Mesothelial cell of epicardium (in vitro differentiated cells): Measurements from ENCODE around the gene GALNT15. TPM values are rescaled to one million over a fixed set of nuclear protein-coding genes. Genes with fewer than 3 reads are reported as not detected.

Experiments used
- DNase-seq, 2 experiments: peaks; one replicate each; pipeline ENCODE4 v3.0.0; 2021; ENCODE audit warnings: low spot score in 2 of 2; ENCODE audit not compliant: unreplicated experiment in 2 of 2
- H3K27ac Mint-ChIP-seq: 2 replicates; pipeline ENCODE4 v1.8.0; 2021; ENCODE audit warnings: mixed read lengths
- H3K27me3 Mint-ChIP-seq: 2 replicates; pipeline ENCODE4 v1.8.0; 2021; ENCODE audit warnings: low read depth, mixed read lengths
- H3K36me3 Mint-ChIP-seq: 2 replicates; pipeline ENCODE4 v1.8.0; 2021; ENCODE audit warnings: mixed read lengths
- H3K4me1 Mint-ChIP-seq: 2 replicates; pipeline ENCODE4 v1.8.0; 2021; ENCODE audit warnings: mixed read lengths
- H3K4me3 Mint-ChIP-seq: 2 replicates; pipeline ENCODE4 v1.8.0; 2021; ENCODE audit warnings: mild to moderate bottlenecking, moderate library complexity, mixed read lengths
- H3K9me3 Mint-ChIP-seq: 2 replicates; pipeline ENCODE4 v1.8.0; 2021; ENCODE audit warnings: mixed read lengths
- total RNA-seq: library from RNA; stranded (reverse); gene quantifications from 3 replicates; pipeline ENCODE4 v1.2.1, GENCODE V29; 2021
- TF ChIP-seq, protein P1 (sequence below): fragments of 200-600 bp; sonication (generic); IDR thresholded peaks from one replicate; pipeline ENCODE4 v1.5.0; 2021; ENCODE audit warnings: antibody characterized with exemption; ENCODE audit not compliant: unreplicated experiment

The GALNT15 gene
- total RNA-seq, 1 donor from 2014 or later: 0.07 TPM

DNA sequence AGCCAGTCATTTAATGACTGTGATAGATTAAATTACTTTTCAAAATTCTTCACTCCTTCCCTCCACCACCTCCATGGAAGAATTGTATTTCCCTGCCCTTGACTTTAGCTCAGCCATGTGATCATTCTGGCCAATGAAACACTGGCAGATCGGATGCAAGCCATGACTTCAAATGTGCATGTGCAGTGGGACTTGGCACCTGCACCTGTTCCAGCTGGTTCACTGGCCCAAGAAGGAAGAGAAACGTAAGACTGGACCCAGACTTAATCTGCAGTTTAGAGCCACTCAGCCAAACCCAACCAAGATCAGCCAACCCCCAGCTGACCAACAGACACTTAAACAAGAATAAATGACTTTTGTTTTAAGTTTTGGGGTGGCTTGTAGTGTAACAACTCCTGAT is 78.5 kb downstream of the GALNT15 start:
- TF ChIP-seq, protein P1, sequence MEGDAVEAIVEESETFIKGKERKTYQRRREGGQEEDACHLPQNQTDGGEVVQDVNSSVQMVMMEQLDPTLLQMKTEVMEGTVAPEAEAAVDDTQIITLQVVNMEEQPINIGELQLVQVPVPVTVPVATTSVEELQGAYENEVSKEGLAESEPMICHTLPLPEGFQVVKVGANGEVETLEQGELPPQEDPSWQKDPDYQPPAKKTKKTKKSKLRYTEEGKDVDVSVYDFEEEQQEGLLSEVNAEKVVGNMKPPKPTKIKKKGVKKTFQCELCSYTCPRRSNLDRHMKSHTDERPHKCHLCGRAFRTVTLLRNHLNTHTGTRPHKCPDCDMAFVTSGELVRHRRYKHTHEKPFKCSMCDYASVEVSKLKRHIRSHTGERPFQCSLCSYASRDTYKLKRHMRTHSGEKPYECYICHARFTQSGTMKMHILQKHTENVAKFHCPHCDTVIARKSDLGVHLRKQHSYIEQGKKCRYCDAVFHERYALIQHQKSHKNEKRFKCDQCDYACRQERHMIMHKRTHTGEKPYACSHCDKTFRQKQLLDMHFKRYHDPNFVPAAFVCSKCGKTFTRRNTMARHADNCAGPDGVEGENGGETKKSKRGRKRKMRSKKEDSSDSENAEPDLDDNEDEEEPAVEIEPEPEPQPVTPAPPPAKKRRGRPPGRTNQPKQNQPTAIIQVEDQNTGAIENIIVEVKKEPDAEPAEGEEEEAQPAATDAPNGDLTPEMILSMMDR: no peak
- no peaks in the 10 kb centered on the region for H3K36me3 Mint-ChIP-seq
- no peaks in the 10 kb centered on the region for H3K27me3 Mint-ChIP-seq
- no peaks in the 10 kb centered on the region for H3K9me3 Mint-ChIP-seq
- DNase-seq: no peak
- H3K4me3 Mint-ChIP-seq: no peak overlapping the region
- H3K27ac Mint-ChIP-seq: no peak overlapping the region
- H3K4me1 Mint-ChIP-seq: no peaks in the 10 kb centered on the region

DNA sequence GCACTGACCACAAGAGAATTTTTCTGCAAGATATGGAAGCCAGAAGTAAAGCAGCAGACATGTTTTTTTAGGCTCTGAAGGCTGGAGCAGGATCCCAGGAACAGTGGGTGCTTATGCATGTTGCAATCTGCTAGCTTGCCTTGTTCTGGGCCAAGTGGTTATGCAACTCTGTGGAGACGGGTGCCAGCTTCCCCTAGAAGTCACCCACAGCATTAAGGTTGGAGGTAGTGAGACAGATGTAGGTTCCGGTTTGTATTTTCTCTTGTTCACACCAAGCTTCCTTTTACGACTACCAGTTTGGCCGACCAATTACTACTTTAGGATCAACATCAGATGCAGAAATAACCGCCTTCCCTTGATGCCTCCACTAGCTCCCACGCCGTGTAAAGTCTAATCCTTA is 79.1 kb downstream of the GALNT15 start:
- no peak for DNase-seq
- Mint-ChIP-seq H3K27ac (no peak overlapping the region), H3K4me3 (no peak overlapping the region), H3K27me3 (no peaks in the 10 kb centered on the region), H3K9me3 (no peaks in the 10 kb centered on the region), H3K36me3 (no peaks in the 10 kb centered on the region), H3K4me1 (no peaks in the 10 kb centered on the region)
- TF ChIP-seq, protein P1: no peak

DNA sequence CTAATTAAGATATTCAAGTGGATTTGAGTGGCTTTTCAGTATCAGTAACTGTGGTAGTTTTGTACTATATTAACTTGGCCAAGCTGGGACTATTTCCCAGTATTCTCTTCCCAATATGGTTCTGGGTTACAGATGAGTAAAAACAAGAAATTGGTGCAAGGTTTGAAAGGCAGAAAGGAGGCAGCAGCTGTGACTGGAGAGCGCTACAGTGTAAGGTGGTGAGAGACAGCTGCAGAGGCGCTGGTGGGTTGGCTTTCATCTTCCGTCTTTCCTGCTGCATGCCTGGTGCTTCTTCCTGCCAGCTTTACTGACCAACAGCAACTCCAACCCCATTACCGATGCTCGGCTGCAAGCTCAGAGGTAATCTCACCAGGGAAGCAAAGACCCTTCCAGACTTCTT is 80.4 kb downstream of the GALNT15 start:
- H3K36me3 Mint-ChIP-seq: peaks cover 3% of the 10 kb centered on the region
- no peak overlapping the region for H3K27ac Mint-ChIP-seq
- H3K27me3 Mint-ChIP-seq: no peaks in the 10 kb centered on the region
- TF ChIP-seq, protein P1: no peak
- DNase-seq: no peak
- H3K4me3 Mint-ChIP-seq: no peak overlapping the region
- H3K9me3 Mint-ChIP-seq: no peaks in the 10 kb centered on the region
- no peaks in the 10 kb centered on the region for H3K4me1 Mint-ChIP-seq

DNA sequence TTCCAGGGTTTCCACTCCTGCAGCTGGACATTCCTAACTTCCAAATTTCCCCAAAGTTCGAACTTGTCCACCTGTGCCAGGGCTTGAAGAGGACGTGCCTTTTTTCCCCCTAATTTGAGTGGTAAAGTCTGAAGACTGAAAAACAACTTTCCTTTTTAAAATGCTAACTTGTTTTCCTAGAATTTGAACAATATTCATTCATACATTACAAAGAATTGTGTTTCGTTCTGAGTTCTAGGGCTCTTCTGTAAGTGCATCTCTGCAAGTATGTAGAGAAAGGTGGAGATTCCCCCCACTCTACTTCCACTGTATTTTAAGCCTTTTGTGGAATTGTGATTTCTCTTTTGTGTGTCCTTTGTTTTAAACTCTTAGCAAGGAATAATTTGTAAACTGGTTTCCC is 80.8 kb downstream of the GALNT15 start:
- H3K27me3 Mint-ChIP-seq: no peaks in the 10 kb centered on the region
- TF ChIP-seq, protein P1: no peak
- no peak overlapping the region for H3K27ac Mint-ChIP-seq
- no peak for DNase-seq
- H3K9me3 Mint-ChIP-seq: no peaks in the 10 kb centered on the region
- H3K4me1 Mint-ChIP-seq: no peaks in the 10 kb centered on the region
- peaks cover 5% of the 10 kb centered on the region for H3K36me3 Mint-ChIP-seq
- no peak overlapping the region for H3K4me3 Mint-ChIP-seq

DNA sequence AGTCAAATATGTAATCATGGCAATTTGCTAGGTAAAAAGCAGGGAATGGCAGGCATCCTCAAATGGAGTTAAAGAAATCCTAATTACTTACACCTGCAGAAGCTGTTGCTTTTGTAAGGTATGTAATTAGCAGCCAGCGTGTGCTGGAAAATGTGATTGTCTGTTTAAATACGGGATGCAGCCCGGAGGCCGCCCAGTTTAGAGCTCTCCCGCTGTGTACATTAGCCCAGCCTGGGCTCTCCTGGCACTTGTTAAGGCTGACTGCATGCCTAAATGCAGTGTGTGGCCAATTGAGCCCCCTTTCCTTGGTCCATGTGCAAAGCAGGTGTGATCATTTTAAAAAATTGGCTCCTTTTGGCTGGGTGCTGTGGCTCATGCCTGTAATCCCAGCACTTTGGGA is 81.2 kb downstream of the GALNT15 start:
- H3K9me3 Mint-ChIP-seq: no peaks in the 10 kb centered on the region
- H3K36me3 Mint-ChIP-seq: peaks cover 5% of the 10 kb centered on the region
- no peak overlapping the region for H3K27ac Mint-ChIP-seq
- H3K27me3 Mint-ChIP-seq: no peaks in the 10 kb centered on the region
- H3K4me3 Mint-ChIP-seq: no peak overlapping the region
- TF ChIP-seq, protein P1: no peak
- DNase-seq: no peak
- no peaks in the 10 kb centered on the region for H3K4me1 Mint-ChIP-seq

DNA sequence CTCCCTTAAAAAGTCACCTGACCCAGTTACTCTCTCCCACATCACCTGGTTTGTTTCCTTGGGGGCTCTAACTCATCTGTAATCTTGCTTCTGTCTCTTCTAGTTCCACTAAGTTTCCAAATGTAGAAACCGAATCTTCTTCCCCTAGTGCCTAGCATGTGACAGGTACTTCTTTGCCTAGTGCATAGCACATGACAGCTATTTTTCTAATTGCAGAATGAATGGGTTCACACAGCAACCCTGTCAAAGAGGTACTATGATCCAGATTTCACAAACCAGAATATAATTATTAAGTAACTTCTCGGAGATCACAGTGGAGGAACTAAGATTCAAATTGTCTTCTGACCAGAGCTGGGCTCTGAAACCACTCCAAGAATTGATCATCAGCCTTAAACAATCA is 82.8 kb downstream of the GALNT15 start:
- DNase-seq: no peak
- no peaks in the 10 kb centered on the region for H3K9me3 Mint-ChIP-seq
- H3K36me3 Mint-ChIP-seq: peaks cover 5% of the 10 kb centered on the region
- H3K27ac Mint-ChIP-seq: no peak overlapping the region
- TF ChIP-seq, protein P1: no peak
- no peaks in the 10 kb centered on the region for H3K4me1 Mint-ChIP-seq
- H3K27me3 Mint-ChIP-seq: no peaks in the 10 kb centered on the region
- no peak overlapping the region for H3K4me3 Mint-ChIP-seq
